ENCODE results near the gene PIKFYVE. TPM values are rescaled to one million over a fixed set of nuclear protein-coding genes. Genes with fewer than 3 reads are reported as not detected.
"Not testable (repeated sequence)": the region's sequence is repeated elsewhere in the genome, so short reads cannot be mapped to it uniquely, and the experiment has no call there.

Gene PIKFYVE
- total and polyA plus RNA-seq, 9 donors = 6.9 to 29.8 (median 21.9) TPM

DNA sequence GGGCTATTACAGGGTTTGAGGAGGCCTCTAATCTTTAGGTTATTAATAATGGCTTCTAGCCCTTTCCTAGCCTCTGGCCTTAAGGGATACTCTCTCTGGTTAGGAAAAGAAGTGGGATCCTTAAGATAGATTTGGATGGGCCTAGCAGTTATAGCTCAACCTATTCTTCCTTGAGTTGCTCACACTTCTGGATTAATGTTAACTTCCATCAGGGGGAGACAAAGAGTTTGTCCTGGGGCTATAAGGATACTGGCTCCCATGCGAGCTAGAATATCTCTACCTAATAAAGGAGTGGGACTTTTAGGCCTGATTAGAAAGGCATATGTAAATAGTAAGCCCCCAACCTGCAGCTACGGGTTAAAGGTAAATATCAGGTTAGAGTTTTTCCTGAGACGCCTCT is 126.2 kb downstream of the PIKFYVE start:
- intact Hi-C loops (cut with DNase I) = no loop called here
- TF ChIP-seq, protein P1, sequence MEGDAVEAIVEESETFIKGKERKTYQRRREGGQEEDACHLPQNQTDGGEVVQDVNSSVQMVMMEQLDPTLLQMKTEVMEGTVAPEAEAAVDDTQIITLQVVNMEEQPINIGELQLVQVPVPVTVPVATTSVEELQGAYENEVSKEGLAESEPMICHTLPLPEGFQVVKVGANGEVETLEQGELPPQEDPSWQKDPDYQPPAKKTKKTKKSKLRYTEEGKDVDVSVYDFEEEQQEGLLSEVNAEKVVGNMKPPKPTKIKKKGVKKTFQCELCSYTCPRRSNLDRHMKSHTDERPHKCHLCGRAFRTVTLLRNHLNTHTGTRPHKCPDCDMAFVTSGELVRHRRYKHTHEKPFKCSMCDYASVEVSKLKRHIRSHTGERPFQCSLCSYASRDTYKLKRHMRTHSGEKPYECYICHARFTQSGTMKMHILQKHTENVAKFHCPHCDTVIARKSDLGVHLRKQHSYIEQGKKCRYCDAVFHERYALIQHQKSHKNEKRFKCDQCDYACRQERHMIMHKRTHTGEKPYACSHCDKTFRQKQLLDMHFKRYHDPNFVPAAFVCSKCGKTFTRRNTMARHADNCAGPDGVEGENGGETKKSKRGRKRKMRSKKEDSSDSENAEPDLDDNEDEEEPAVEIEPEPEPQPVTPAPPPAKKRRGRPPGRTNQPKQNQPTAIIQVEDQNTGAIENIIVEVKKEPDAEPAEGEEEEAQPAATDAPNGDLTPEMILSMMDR (IDR thresholded peaks at IDR 0.05) = no peak
- no peak for TF ChIP-seq POLR2A (IDR thresholded peaks at IDR 0.05)
- no peak for TF ChIP-seq EP300 (IDR thresholded peaks at IDR 0.05)
- H3K9me3 ChIP-seq = peaks cover 0 to 5% of the 10 kb centered on the region in 2 donors
- H3K4me1 ChIP-seq (ENCODE audit: insufficient read depth) = no peaks in the 10 kb centered on the region
- H3K36me3 ChIP-seq = no peaks in the 10 kb centered on the region
- DNase-seq = no peak
- H3K27me3 ChIP-seq = no peaks in the 10 kb centered on the region
- WGBS, 3 donors = 85 to 91% (median 86%) methylated on average over 3 of the region's 3 CpGs
- H3K4me3 ChIP-seq = no peak overlapping the region
- H3K27ac ChIP-seq = no peak overlapping the region

DNA sequence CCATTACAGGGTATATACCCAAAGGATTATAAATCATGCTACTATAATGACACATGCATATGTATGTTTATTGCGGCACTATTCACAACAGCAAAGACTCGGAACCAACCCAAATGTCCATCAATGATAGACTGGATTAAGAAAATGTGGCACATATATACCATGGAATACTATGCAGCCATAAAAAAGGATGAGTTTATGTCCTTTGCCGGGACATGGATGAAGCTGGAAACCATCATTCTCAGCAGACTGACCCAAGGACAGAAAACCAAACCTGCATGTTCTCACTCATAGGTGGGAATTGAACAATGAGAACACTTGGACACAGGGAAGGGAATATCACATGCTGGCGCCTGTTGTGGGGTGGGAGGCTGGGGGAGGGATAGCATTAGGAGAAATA is 130.7 kb downstream of the PIKFYVE start:
- DNase-seq; H3K27ac ChIP-seq; H3K4me3 ChIP-seq; H3K27me3 ChIP-seq; H3K36me3 ChIP-seq; H3K9me3 ChIP-seq; H3K4me1 ChIP-seq (ENCODE audit: insufficient read depth): not testable (repeated sequence)
- 94 to 97% (median 95%) methylated on average over 4 of the region's 4 CpGs for WGBS, 3 donors
- intact Hi-C loops (cut with DNase I) = loop anchor here in 1 of 4 donors (2.0 kb wide), 1 partner anchor 16 kb away; no protein-coding TSS in a partner anchor

DNA sequence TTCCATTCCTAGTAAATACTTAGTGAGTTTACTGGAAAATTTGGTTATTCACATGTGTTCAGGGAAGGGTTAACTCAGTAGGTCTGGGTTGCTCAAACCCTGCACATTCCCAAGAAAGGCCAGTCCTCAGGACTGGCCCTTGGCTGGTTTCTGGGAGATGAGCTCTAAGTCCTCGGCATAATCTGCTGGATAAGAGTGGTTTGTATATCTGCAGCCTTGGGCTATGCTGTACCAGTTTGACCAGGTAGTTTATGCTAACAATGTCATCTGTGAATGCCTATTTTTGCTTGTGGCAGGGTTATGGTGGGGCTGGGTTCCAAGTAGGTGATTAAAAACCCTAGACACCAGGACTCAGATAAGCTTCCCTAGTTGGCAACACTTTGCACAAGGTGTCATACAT is 133.1 kb downstream of the PIKFYVE start:
- Histone ChIP-seq H3K27me3 (no peaks in the 10 kb centered on the region), H3K4me1 (ENCODE audit: insufficient read depth) (no peaks in the 10 kb centered on the region), H3K27ac (no peak overlapping the region), H3K4me3 (no peak overlapping the region), H3K9me3 (peaks cover 0 to 5% of the 10 kb centered on the region in 2 donors), H3K36me3 (no peaks in the 10 kb centered on the region)
- no peak for DNase-seq
- 40 to 69% (median 42%) methylated on average over 1 of the region's 1 CpG for WGBS, 3 donors
- TF ChIP-seq POLR2A (IDR thresholded peaks at IDR 0.05) = no peak
- TF ChIP-seq, protein P1 (IDR thresholded peaks at IDR 0.05) = no peak
- no peak for TF ChIP-seq EP300 (IDR thresholded peaks at IDR 0.05)
- intact Hi-C loops (cut with DNase I) = no loop called here

DNA sequence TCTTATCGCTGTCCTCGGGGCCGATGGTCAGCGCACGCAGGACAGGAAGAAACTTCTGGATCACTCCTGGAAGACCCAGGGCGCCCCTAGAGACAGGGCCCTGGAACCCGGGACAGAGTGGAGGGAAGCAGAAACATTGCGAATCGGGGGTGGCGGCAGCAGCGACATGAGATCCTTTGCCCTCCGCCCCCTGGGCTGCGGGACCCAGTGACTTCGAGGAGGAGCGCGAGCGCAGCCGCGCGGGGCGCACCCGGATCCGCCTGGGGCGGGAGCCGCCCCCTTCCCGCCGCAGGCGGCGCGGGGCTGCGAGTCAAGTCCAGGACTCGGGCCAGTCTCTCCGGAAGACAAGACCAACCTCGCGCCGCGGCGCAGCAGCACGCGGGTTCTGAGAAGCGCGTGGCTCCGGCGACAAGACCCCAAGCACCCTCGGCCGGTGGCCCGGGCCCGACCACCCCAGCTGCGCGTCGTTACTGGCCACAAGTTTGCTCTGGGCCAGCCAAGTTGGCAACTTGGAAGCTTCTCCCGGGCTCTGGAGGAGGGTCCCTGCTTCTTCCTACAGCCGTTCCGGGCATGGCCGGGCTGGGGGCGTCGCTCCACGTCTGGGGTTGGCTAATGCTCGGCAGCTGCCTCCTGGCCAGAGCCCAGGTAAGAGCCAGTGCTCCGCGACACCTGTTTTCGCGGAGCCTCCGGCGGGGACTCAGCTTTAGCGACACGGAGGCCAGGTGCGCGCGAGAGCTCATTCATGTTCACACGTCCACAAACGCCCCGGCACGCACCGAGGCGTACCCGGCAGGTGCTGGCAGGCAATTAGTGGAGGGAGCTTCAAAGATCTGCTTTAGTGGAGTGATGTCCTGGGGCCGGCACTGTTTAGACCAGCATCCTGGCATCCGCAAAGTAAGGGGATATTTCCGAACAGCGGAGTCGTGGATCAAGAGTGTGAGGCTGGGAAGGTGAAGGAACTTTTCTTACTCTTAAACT is 140.7 kb downstream of the PIKFYVE start, which contains the start of gene PTH2R:
PTH2R (plus strand) TSS at position 319 of the 978 bp plus-strand sequence; CDS start at position 571, 252 bp downstream.
- no peaks in the 10 kb centered on the region for H3K27me3 ChIP-seq
- H3K9me3 ChIP-seq = no peaks in the 10 kb centered on the region
- 2 to 6% (median 5%) methylated on average over 62 to 82 of the region's 82 CpGs for WGBS, 3 donors

More for the DNA sequence above, 140.7 kb downstream of the PIKFYVE start, which contains the start of gene PTH2R:
- no peak within 1 kb of the TSS for H3K4me3 ChIP-seq
- TF ChIP-seq EP300 (IDR thresholded peaks at IDR 0.05) (no peak), POLR2A (IDR thresholded peaks at IDR 0.05) (no peak)
- TF ChIP-seq, protein P1 (IDR thresholded peaks at IDR 0.05) = no peak
- peaks cover 3% of the 10 kb centered on the region for H3K4me1 ChIP-seq (ENCODE audit: insufficient read depth)
- intact Hi-C loops (cut with DNase I) = no loop called here
- H3K36me3 ChIP-seq = no peaks in the 10 kb centered on the region
- no peak for DNase-seq
- no peak within 1 kb of the TSS for H3K27ac ChIP-seq

Data from ovary (tissue), 9 donors.